ENCODE measurements around the gene IQSEC1.
A peak's percentile ranks its signal among the peaks of the same experiment; 100 is the strongest.

Gene IQSEC1

GRCh38 chr3:13106308-13107001, 33.2 kb upstream of the IQSEC1 start:
- no peak for DNase-seq

- no peak for DNase-seq
Measured at GRCh38 chr3:13105896-13106250, 32.6 kb upstream of the IQSEC1 start.

- no peak for DNase-seq
Measured at GRCh38 chr3:13105181-13105895, 32.1 kb upstream of the IQSEC1 start.

GRCh38 chr3:13104511-13104910, 31.3 kb upstream of the IQSEC1 start:
- DNase-seq = no peak

- DNase-seq = no peak
Measured at GRCh38 chr3:13103416-13104058, 30.3 kb upstream of the IQSEC1 start.

- no peak for DNase-seq
Measured at GRCh38 chr3:13102386-13103345, 29.4 kb upstream of the IQSEC1 start.

- no peak for DNase-seq
Measured at GRCh38 chr3:13099707-13100106, 26.5 kb upstream of the IQSEC1 start.

- no peak for DNase-seq
Measured at GRCh38 chr3:13098192-13098988, 25.2 kb upstream of the IQSEC1 start.

GRCh38 chr3:13096356-13096755, 23.1 kb upstream of the IQSEC1 start:
- no peak for DNase-seq

GRCh38 chr3:13095408-13095937, 22.2 kb upstream of the IQSEC1 start:
- DNase-seq = peak in 2 of 14 donors; percentile 12

GRCh38 chr3:13093687-13094086, 20.5 kb upstream of the IQSEC1 start:
- DNase-seq = no peak

- peak in 9 of 14 donors; percentile 15 to 67 (median 27) for DNase-seq
Measured at GRCh38 chr3:13092621-13093617, 19.7 kb upstream of the IQSEC1 start.

GRCh38 chr3:13091898-13092611, 18.8 kb upstream of the IQSEC1 start:
- DNase-seq = peak; percentile 15 to 80 (median 60)

GRCh38 chr3:13088028-13089006, 15.1 kb upstream of the IQSEC1 start:
- DNase-seq = no peak

- no peak for DNase-seq
Measured at GRCh38 chr3:13087320-13087990, 14.2 kb upstream of the IQSEC1 start.

GRCh38 chr3:13086531-13086981, 13.3 kb upstream of the IQSEC1 start:
- DNase-seq = no peak

GRCh38 chr3:13085846-13086179, 12.6 kb upstream of the IQSEC1 start:
- no peak for DNase-seq

Measured in C1 segment of cervical spinal cord (tissue), 14 donors.